ENCODE measurements around the gene SELENOS.

The SELENOS gene

DNA sequence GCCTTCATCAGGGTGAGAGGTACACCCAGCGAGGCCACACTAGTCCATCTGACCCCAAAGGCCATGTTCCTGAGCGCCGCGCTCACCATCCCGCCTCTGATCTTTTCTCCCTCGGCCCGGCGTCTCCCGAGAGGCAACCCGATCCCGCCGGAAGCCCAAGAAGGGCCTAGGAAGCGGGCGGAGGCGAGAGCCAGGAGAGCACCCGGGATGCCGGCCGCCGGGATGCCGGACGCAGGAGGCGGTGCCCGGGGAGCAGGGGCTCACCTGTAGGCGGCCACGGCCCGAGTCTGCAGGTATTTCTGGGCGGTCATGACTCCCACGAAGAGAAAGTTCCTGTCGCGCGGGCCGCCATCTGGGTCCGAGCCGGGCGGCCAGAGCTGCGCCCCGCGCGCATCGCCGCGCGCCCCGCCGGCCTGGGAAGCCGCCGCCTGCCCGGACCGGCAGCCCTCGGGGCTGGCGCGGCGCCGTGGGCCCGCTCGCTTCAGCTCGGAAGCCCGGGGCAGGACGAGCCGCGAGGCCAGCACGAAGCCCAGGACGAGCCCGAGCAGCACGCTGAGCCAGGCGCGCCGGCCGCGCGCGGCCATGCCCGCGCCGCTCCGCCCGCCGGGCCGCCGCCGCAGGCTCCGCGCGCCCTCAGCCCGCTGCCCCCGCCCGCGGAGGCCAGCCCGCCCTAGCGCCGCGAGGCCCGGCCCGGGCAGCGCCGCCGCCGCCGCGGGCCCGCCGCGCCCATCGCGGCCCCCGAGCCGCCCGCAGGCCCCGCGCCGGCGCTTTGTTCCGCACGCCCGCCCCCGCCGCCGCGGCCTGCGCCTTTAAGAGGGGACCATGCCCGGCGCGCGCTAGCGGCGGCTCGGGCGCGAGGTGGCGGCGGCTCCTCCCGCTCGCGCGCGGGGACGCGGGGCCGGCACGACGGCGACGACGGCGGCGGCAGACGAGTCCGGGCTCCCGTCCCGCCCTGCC lies 26.1 kb downstream of the SELENOS start:
- no peak for DNase-seq

DNA sequence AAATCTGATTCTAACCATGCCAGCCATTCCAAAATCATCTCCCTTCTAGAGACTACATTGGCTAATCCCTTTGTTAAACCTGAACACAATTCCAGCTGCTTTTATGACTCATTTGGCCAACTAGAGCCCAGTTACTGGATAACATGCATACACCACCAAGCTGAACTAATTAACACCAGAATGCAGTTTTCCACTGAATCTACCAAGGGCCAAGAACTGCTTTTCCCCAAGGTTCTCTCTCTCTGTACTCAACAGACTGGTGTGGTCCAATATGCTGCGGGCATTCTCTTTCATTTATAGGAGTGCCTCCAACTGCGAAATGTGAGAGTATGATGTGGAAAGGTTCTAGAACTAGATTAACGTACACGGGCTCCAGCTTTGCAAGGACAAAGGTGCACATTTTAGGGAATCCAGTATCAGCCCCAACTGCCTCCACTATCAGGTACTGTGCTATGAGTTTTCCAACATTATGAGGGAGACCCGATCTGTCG lies 26.9 kb downstream of the SELENOS start:
- no peak for DNase-seq

DNA sequence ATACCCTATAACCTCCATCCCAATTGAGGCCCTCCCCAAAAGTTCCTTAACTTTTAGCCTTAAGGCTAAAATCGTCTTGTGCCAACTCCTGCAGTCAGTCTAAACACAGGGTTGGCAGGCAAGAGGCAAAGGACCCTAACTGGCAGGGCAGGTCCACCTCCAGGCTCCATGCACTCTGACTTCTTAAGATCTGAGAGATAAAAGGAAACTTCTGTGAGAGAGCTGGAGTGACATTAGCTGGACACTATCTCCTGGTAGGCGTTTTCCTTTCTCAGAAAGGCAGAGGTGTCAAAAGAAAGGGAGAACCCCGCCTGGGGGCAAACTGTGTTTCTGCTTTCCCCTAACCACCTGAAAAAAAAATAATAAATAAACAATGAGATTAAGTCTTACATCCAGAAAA lies 29.0 kb downstream of the SELENOS start:
- no peak for DNase-seq

DNA sequence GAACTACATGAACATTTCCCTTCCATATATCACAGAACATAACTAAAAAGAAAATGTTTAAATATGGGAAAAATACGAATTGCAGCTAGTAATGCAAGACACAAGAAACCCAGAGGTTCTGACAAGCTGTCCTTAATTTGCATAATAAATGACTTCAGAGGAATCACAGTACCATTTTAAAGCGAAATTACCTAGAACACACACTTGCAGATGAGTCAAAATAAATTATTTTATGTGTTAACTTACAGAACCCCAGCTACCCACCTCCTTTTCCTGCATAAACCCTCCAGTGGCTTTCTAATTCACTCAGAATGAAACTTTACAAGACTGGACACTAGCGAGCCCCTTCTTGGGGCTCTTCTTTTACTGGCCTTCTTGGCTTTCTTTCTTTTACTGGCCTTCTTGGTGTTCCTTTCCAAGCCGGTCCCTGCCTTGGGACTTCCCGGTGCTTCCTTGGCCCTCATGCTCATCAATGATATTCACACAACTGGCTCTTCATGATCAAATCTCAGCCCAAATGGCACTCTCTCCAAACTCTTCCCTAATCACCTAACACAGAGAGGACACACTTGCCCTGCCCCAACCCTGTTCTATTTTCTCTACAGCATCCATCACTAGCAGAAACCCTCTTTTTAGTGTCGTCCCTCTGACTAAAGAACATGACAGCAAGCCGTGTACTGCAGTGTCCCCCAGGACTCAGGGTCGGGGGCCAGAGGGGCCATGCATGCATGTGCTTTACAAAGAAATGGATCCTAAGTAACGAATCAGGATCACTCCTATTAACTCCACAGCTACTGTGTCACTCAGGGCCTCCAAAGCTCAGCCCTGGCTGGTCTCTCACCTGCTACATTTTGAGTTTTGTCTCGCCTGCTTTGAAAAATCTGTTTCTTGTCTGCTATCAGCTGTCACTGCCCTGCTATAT lies 30.2 kb downstream of the SELENOS start:
- no peak for DNase-seq

DNA sequence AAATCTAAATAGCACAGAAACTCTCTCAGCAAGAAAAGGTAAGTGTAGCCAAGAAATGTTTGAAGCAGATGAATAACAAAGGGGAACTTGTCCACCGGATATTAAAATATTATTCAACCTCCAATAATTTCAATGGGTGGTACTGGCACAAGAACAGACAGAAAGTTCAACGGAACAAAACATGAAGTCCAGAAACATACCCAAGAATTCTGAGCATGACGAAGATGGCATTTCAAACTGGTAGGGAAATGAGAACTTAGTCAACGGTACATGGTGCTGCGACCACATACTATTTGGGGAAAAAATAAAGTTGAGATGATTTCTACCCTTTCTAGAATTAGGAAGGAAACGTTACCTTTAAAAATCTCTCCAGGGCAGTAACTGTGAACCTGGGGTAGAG lies 30.9 kb downstream of the SELENOS start:
- DNase-seq = no peak

DNA sequence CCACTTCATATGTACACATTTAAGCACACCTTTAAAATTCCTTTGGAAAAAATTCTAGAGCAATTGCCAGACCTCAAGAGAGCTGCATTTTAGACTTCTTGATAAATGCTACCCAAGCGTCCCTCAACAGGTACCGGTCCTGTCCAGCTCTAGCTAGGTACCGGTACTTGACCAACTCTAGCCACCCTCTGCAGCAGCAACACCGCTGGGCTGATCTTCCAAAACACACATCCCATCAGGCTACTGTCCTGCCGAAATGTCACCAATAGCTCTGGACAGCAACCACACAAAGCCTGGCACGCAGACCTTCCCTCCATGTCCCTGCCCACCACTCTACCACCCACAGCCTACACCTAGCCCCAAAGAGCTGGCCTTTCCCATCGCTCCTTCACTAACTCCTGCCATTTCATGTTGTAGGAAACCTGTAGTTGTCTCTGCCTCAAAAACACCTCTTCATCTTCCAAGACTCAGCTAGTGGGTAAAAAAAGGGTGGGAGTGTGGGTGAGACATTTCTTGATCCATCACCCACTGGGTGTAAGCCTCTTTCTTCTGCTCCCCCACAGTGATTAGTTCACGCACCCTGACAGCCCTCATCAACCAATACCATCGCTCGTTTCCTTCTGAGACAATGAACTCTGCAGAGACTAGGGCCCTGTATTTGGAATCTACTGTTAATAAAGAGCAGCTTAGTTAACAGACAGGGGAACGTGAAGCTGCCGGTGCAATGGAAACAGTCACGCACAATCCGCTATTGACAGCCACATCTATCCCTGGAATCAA lies 32.2 kb downstream of the SELENOS start:
- DNase-seq = no peak

DNA sequence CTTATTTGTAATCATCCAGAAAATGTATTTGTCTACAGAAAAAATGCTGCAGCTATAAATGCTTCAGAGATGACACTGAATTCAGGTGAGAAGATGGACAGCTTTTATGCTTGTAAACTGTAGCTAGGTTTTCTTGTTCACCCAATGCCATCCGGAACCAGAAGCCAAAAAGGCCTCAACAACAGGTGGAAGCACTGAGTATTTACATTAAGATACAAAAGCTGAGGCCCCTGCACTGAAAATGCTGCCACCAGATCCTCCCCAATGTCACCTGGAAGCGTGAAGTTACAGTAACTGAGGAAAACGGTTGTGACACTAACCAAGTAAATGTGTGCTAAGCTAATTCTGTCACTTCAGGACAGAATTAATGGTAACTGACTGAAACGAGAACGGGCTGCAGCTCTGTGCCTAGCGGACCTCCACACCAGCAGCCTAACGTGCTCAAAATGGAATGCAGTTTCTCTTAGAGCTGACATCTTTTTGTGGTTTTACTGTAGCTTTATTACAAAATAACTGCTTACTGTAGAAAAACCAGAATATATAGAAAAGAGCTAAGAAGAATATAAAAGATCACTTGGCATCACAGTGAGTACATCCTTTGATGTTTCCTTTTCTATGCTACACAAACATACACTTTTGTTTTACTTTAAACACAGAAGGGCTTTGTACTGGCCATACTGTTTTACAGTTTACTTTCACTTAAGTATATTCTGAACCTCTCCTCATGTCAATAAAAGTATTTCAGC lies 33.1 kb downstream of the SELENOS start:
- no peak for DNase-seq

DNA sequence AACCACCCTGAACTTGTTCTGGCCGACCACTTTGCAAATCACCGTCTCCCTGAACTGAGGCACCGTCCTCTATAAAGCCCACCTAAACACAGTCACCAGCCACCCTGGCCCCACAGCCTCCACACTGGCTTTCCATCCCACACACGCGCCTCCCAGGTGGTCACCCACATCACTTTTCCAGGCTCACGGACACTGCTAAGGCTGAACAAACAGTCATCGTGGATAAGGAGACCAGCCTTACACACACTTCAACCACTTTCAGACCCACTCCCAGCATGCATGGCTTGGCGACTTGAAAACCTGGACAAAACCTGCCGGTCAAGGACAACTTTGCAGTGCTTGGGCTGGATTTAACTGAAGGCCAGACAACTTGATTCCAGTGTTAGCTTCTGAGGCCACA lies 33.9 kb downstream of the SELENOS start:
- DNase-seq = no peak

DNA sequence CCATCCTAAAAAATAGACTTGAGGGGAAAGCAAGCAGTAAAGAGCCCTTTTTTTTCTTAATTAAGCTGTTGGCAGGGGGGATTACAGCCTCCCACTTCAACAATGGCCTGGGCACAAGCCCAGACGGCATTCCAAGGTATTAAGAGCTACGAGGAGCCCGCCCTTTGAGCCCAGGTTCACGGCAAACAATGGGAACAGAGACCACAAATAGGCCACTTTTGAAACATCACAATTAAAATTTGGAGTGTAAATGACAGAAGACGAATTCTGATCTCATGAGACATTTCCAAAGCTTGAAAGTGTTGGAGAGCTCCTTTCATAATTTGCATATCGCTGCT lies 34.3 kb downstream of the SELENOS start:
- DNase-seq = no peak

DNA sequence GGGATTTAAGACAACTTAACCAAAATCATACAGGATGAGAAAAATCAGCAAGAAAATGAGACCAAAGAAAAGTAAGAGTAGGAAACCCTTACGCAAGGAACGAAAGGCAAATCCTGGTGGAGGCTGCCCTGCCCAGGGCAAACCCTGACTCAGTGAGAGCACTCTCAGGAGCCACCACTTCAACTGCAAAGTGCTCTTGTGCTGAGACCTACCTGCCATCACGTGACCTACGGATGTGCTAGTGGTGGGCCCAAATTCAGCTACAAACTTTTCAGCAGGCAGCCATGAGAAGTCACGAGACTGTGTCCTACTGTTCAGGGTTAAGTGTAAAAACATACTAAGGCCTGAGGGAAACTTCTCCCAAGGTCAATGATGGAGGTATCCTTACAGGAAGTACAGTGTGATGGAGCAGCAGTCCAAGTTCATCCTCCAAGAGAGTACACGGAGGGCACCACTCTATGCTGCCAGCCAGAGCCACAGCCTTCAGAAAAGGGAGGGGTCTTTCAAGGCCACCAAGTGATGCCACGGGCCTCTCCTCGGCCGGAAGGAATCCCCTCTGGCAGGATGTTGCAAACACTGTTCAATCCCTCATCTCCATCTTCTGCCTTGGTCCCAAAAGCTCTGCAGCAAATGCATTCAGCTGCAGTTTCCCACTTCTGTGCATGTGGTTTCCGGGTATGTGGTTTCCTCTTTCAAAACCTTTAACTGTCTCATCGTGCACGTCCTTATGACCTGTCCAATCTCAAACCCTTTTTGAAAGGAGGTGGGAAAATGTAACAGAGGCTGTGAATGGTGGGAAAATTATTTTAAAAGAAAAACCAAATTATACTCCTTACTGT lies 34.9 kb downstream of the SELENOS start:
- DNase-seq = no peak

DNA sequence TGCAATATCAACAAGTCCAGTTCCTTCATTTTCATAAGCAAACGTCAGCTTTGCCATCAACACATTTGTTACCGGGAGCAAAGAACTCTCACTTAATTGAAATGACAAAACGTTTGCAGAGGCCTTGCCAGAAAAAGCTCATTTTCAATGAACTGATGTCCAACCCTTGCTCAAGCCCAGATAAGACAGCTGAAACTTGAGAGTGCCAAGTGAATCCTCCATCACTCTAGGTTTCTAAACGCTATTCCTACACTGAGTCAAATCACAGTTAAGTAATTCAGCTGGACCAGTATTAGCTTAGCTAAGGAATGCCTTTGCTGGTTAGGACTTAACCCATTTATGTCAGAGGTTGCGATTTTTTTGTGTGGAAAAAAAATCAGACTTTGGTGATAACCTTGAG lies 36.9 kb downstream of the SELENOS start:
- DNase-seq = no peak

DNA sequence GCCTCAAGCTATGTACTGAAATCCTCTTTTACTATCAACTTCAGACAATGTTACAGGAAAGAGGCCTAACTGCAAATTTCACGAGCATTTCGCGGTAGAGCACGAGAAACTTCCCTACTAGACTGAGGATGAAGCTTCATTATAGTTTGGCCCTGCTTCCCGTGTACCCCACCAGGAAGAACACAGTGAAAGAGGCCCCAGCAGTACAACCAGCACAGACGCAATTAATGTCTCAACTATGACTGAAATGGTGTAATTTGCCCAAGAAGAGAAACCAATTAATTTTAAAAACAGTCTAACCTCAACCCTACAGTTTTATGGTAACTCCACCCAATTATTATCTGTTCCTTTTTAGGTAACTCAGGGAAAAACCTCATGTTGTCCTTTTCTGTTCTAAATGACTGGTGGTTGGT lies 37.6 kb downstream of the SELENOS start:
- DNase-seq = no peak

DNA sequence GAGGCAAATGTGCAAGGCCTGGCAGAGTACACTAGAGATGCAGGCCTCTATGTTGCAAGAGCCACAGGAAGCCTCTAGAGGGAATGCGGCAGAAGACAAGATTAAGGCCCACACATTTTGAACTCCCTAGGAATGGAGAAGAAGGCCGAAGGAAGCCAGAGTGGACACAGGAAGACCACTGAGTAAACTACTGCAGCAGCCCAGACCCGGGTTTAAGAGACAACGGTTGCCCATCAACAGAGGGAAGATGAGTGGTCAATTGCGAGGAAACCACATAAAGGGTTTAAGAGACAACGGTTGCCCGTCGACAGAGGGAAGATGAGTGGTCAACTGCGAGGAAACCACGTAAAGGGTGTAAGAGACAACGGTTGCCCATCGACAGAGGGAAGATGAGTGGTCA lies 40.0 kb downstream of the SELENOS start:
- DNase-seq = no peak

DNA sequence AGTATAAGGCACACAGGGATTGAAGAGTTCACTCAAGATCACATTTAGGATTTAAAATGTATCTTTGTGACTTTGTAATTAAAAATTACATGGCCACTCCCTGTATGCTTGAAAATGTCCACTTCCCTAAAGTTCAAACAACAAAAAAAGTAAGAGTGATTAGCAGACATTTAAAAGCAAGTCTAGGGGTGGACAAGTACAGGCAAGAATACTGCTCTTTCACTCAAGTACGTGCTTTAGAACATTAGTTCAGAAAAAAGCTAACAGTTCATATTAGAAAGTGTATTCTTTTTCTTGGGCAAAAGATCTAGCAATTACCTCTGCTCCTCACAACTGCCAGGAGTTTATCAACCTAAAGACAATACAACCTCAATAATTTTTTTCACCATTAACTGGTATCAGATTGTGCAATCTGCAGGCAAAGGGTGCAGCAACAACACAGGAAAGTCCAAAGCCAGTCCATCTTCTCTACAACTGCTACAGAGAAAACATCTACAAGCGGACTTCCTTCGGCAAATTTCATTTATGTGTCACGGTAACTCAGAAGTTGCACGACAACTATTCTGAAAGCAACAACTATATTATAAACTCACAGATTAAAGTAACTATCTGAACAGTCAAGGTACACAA lies 43.5 kb downstream of the SELENOS start:
- no peak for DNase-seq

DNA sequence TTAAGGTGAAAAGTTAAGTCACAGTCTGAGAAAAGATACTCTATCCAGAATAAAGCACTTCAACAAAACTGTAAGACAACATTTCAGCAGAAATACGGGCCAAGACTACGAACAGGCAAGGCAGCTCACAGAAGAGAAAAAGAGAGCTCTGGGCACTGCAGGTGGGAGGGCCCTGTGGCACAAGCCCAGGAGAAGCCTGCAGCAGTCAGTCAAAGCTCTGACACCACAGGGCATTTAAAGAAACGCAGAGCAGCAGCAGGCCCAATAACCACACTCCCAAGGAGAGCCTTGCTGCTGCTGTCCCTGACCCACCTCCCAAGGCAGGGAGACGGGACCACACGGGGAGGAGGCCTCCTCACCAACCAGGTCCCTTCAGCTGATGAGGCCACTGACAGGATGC lies 44.6 kb downstream of the SELENOS start:
- DNase-seq = no peak

DNA sequence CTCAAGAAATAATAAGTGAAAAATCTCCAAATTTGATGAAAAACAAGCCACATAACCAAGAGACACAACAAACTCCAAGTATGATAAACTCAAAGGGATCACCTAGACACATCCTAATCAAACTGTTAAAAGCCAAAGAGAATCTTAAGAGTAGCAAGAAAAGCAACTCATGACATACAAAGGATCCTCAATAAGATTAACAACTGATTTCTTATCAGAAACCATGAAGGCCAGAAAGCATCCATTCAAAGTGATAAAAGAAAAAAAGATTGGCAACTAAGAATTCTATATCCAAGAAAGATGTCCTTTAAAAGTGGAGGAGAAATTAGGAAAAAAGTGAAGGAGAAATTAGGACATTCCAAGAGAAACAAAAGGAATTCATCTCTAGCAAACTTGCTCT lies 49.0 kb downstream of the SELENOS start:
- no peak for DNase-seq

DNA sequence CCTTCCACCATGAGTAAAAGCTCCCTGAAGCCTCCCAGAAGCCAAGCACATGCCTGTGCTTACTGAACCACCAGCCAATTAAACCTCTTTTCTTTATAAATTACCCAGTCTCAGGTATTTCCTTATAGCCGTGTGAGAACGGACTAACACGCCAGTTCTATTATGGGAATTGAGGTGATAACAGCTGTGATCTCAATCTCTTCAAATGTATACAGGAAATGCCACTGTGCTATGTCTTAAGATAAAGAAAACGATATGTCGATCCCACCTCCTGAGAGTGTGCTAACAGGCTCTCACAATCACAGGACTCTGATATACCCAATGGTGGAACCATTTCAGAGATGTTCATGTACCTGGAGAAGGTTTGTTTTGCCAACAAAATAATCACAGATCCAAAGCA lies 51.6 kb downstream of the SELENOS start:
- DNase-seq = no peak
